K562 (cell line): ENCODE measurements around the gene DALRD3. TPM values are rescaled to one million over a fixed set of nuclear protein-coding genes. Genes with fewer than 3 reads are reported as not detected.
A peak's percentile ranks its signal among the peaks of the same experiment; 100 is the strongest.

Experiments used
- ARID4B ChIP-seq: sonication (generic); formaldehyde crosslinking; IDR thresholded peaks from 2 replicates; pipeline ENCODE4 v1.8.0; 2022; ENCODE audit warnings: mild to moderate bottlenecking, missing genetic modification reagents
- ATF1 ChIP-seq, 2 experiments: fragments of 450-650 bp in 1 of 2; IDR thresholded peaks; 2 replicates each; pipeline ENCODE4 v1.6.1; 2016; ENCODE audit warnings: missing compliant biosample characterization in 1 of 2, missing genetic modification characterization in 1 of 2
- CC2D1A ChIP-seq: fragments of 450-650 bp; IDR thresholded peaks from 2 replicates; pipeline ENCODE4 v1.6.1; 2017; ENCODE audit warnings: mild to moderate bottlenecking
- EGR1 ChIP-seq: fragments of 450-650 bp; conservative IDR thresholded peaks from 2 replicates; pipeline ENCODE4 v1.6.1; 2017; ENCODE audit warnings: mild to moderate bottlenecking
- GATAD2A ChIP-seq: fragments of 450-650 bp; IDR thresholded peaks from 2 replicates; pipeline ENCODE4 v1.6.1; 2017
- NEUROD1 ChIP-seq: fragments of 150-350 bp; IDR thresholded peaks from 2 replicates; pipeline ENCODE4 v1.6.1; 2014; ENCODE audit warnings: borderline replicate concordance, low read length, low read depth; ENCODE audit not compliant: partially characterized antibody
- PHF8 ChIP-seq: fragments of 200-600 bp; sonication (generic); IDR thresholded peaks from 2 replicates; pipeline ENCODE4 v1.6.1; 2012; ENCODE audit warnings: mixed run types, mild to moderate bottlenecking, inconsistent platforms, low read length, moderate library complexity, borderline replicate concordance
- PRMT5 ChIP-seq: sonication (generic); formaldehyde crosslinking; IDR thresholded peaks from 2 replicates; pipeline ENCODE4 v1.5.0; 2020; ENCODE audit warnings: missing genetic modification reagents
- RBM22 ChIP-seq: fragments of 200-400 bp; formaldehyde crosslinking; IDR thresholded peaks from 2 replicates; pipeline ENCODE4 v1.6.1; 2018; ENCODE audit warnings: low read length, low read depth; ENCODE audit not compliant: poor library complexity, severe bottlenecking
- RUNX1 ChIP-seq: sonication (generic); IDR thresholded peaks from 2 replicates; pipeline ENCODE4 v1.6.1; 2016; ENCODE audit warnings: antibody characterized with exemption, low read depth
- SP2 ChIP-seq: IDR thresholded peaks from 2 replicates; pipeline ENCODE4 v1.6.1; 2011; ENCODE audit warnings: mild to moderate bottlenecking, low read depth, low read length, moderate library complexity; ENCODE audit not compliant: poor library complexity, severe bottlenecking; ENCODE audit errors: extremely low read depth
- TCF7 ChIP-seq: sonication (generic); IDR thresholded peaks from 2 replicates; pipeline ENCODE4 v1.6.1; 2016; ENCODE audit warnings: antibody characterized with exemption, borderline replicate concordance
- TCF7L2 ChIP-seq: fragments of 150-350 bp; IDR thresholded peaks from 2 replicates; pipeline ENCODE4 v1.6.1; 2016; ENCODE audit warnings: low read depth, mild to moderate bottlenecking, low read length, moderate library complexity
- XRCC4 ChIP-seq: IDR thresholded peaks from one replicate; pipeline ENCODE4 v1.6.1; 2011; ENCODE audit not compliant: insufficient read depth, insufficient read length; ENCODE audit errors: extremely low read depth
- ZC3H11A ChIP-seq: IDR thresholded peaks from 2 replicates; pipeline ENCODE4 v1.6.1; 2012; ENCODE audit warnings: low read depth, low read length, improper control_type of control experiment
- ZC3H4 ChIP-seq: sonication (generic); formaldehyde crosslinking; IDR thresholded peaks from 2 replicates; pipeline ENCODE4 v1.9.0; 2021; ENCODE audit warnings: missing genetic modification reagents, borderline replicate concordance
- ZNF324 ChIP-seq: fragments of 250-450 bp; sonication (Bioruptor Pico); IDR thresholded peaks from 2 replicates; pipeline ENCODE4 v1.4.0; 2020; ENCODE audit warnings: mild to moderate bottlenecking
- ZNF507 ChIP-seq: conservative IDR thresholded peaks from 2 replicates; pipeline ENCODE4 v1.6.1; 2017; ENCODE audit warnings: missing genetic modification characterization, missing compliant biosample characterization
- polyA plus RNA-seq, 8 experiments: library from polyadenylated mRNA; depleted of rRNA in 4 of 8; stranded (reverse) in 5 of 8; unstranded in 3 of 8; fragments of >200 nt; fragmentation: Nextera tagmentation in 2 of 8; fragmentation: Illumina TruSeq in 1 of 8; extraction: Ambion mirVana in 2 of 8; extraction: Trizol in 1 of 8; gene quantifications; 2 replicates each; pipeline versions ENCODE4 v1.2.1 to v1.2.3, GENCODE V29; 2011 to 2014; ENCODE audit warnings: inconsistent platforms in 1 of 8, missing spikeins in 1 of 8
- total RNA-seq, 7 experiments: library from RNA; depleted of rRNA in 6 of 7; stranded (reverse); fragments of >200 nt in 6 of 7; fragmentation: Illumina TruSeq in 2 of 7; extraction: Trizol in 2 of 7; gene quantifications; 2 replicates each; pipeline versions ENCODE4 v1.2.1 to v1.2.3, GENCODE V29; 2011 to 2021; ENCODE audit warnings: low replicate concordance in 1 of 7
- TF ChIP-seq, protein P1 (sequence below): fragments of 450-650 bp; IDR thresholded peaks from 2 replicates; pipeline ENCODE4 v1.7.1; 2018; ENCODE audit warnings: mild to moderate bottlenecking, low read depth; ENCODE audit not compliant: partially characterized antibody
- TF ChIP-seq, protein P2 (sequence below): sonication (generic); formaldehyde crosslinking; IDR thresholded peaks from 2 replicates; pipeline ENCODE4 v1.9.0; 2022; ENCODE audit warnings: mild to moderate bottlenecking, missing genetic modification reagents

The DALRD3 gene
- total and polyA plus RNA-seq, 9 of the 15 experiments (the other 6 are each of a cell fraction or from before 2014, with no cell fraction given), result 6.6 to 31.3 (median 14.4) TPM

GRCh38 chr3:49028673-49029562 lies 10.5 kb upstream of the DALRD3 start, which contains the start of gene IMPDH2 (continued):
- TF ChIP-seq ATF1 (CRISPR knock-in tag; IDR thresholded peaks at IDR 0.05) (peak; percentile 82), ATF1 (tag; IDR thresholded peaks at IDR 0.05) (peak; percentile 97), XRCC4 (no peak), ZNF324 (no peak), GATAD2A (no peak), PRMT5 (no peak), TCF7 (no peak), CC2D1A (no peak), ARID4B (peak; percentile 86), ZC3H11A (no peak), RBM22 (peak; percentile 94), RUNX1 (no peak), SP2 (no peak), NEUROD1 (peak; percentile 56), EGR1 (peak; percentile 94), ZNF507 (no peak), ZC3H4 (no peak; the same call in 1 of the 2 replicates), PHF8 (peak; percentile 97), TCF7L2 (no peak)
- TF ChIP-seq, protein P1, sequence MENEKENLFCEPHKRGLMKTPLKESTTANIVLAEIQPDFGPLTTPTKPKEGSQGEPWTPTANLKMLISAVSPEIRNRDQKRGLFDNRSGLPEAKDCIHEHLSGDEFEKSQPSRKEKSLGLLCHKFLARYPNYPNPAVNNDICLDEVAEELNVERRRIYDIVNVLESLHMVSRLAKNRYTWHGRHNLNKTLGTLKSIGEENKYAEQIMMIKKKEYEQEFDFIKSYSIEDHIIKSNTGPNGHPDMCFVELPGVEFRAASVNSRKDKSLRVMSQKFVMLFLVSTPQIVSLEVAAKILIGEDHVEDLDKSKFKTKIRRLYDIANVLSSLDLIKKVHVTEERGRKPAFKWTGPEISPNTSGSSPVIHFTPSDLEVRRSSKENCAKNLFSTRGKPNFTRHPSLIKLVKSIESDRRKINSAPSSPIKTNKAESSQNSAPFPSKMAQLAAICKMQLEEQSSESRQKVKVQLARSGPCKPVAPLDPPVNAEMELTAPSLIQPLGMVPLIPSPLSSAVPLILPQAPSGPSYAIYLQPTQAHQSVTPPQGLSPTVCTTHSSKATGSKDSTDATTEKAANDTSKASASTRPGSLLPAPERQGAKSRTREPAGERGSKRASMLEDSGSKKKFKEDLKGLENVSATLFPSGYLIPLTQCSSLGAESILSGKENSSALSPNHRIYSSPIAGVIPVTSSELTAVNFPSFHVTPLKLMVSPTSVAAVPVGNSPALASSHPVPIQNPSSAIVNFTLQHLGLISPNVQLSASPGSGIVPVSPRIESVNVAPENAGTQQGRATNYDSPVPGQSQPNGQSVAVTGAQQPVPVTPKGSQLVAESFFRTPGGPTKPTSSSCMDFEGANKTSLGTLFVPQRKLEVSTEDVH, result peak; percentile 79
- TF ChIP-seq, protein P2, sequence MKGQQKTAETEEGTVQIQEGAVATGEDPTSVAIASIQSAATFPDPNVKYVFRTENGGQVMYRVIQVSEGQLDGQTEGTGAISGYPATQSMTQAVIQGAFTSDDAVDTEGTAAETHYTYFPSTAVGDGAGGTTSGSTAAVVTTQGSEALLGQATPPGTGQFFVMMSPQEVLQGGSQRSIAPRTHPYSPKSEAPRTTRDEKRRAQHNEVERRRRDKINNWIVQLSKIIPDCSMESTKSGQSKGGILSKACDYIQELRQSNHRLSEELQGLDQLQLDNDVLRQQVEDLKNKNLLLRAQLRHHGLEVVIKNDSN (CRISPR knock-in tag), result no peak
